H7 (cell line): Measurements from ENCODE around the gene SEMA4D. TPM values are rescaled to one million over a fixed set of nuclear protein-coding genes. Genes with fewer than 3 reads are reported as not detected.
"Not testable (repeated sequence)": the region's sequence is repeated elsewhere in the genome, so short reads cannot be mapped to it uniquely, and the experiment has no call there.

Experiments used
- DNase-seq: peaks from one replicate; pipeline ENCODE4 v3.0.0; 2012
- H3K27me3 ChIP-seq: 2 replicates; pipeline ENCODE4 v1.6.0; 2011; ENCODE audit warnings: mild to moderate bottlenecking, low read length; ENCODE audit not compliant: control insufficient read depth, insufficient read depth
- H3K36me3 ChIP-seq: replicated peaks from 2 replicates; pipeline ENCODE4 v1.5.1; 2011; ENCODE audit warnings: low read length; ENCODE audit not compliant: control insufficient read depth, insufficient read depth
- H3K4me3 ChIP-seq: 2 replicates; pipeline ENCODE4 v1.5.1; 2011; ENCODE audit warnings: low read depth, mild to moderate bottlenecking, control low read depth, low read length, moderate library complexity; ENCODE audit not compliant: insufficient read depth
- total RNA-seq: library from RNA; depleted of rRNA; stranded (reverse); fragments of >200 nt; shearing (Covaris generic); gene quantifications from 2 replicates; pipeline ENCODE4 v1.2.3, GENCODE V29; 2014

SEMA4D gene
- total RNA-seq, 1 experiment from 2014 or later, result 17.0 TPM

DNA sequence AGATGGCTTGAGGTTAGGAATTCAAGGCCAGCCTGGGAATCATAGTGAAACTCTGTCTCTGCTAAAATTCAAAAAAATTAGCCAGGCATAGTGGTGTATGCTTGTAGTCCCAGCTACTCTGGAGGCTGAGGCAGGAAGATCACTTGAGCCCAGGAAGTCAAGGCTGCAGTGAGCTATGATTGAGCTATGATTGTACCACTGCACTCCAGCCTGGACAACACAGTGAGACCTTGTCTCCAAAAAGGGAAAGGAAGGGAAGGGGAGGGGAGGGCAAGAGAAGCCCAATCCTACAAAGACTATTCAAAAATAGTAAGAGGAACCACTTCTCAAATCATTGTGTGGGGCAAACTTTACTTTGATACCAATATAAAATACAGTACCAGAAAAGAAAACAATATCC is 11.2 kb downstream of the SEMA4D start:
- DNase-seq, result no peak
- Histone ChIP-seq H3K4me3 (no peak overlapping the region), H3K36me3 (no peaks in the 10 kb centered on the region), H3K27me3 (no peaks in the 10 kb centered on the region)

DNA sequence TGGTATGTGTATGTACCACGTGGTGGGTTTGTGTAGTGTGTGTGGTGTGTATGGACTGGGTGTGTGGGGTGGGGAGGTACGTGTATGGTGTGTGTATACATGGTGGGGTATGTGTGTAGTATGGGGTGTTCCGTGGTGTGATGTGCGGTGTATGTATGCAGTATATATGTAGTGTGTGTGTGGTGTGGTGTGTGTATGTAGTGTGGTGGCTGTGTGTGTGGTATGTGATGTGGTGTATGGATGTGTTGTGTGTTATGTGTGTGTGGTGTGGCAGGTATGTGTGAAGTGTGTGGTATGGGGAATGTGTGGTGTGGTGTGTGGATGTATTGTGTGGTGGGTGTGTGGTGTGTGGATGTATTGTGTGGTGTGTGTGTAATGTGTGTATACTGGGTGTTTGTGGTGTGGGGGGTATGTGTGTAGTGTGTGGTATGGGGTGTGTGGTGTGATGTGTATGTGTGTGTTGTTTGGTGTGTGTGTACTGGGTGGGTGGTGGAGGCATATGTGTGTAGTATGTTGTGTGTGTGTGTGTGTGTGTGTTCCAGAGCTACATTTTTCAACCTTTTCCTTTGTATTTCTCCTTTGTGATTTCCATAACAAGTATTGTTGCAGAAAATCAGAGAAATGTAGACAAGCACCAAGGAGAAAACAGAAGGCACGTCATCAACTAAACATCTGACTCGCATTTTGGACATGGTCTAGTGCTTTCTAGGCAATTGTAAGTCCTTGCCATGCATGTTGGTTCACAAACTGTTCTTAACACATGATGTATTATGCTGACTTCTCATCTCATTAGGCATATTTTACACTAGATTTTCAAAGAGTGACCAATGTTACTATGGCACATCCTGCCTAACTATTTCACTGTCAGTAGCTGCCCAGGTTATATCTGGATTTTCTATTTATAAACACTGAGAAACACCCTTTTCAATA is 13.2 kb downstream of the SEMA4D start:
- no peaks in the 10 kb centered on the region for H3K27me3 ChIP-seq
- DNase-seq, result no peak
- no peak overlapping the region for H3K4me3 ChIP-seq
- no peaks in the 10 kb centered on the region for H3K36me3 ChIP-seq

DNA sequence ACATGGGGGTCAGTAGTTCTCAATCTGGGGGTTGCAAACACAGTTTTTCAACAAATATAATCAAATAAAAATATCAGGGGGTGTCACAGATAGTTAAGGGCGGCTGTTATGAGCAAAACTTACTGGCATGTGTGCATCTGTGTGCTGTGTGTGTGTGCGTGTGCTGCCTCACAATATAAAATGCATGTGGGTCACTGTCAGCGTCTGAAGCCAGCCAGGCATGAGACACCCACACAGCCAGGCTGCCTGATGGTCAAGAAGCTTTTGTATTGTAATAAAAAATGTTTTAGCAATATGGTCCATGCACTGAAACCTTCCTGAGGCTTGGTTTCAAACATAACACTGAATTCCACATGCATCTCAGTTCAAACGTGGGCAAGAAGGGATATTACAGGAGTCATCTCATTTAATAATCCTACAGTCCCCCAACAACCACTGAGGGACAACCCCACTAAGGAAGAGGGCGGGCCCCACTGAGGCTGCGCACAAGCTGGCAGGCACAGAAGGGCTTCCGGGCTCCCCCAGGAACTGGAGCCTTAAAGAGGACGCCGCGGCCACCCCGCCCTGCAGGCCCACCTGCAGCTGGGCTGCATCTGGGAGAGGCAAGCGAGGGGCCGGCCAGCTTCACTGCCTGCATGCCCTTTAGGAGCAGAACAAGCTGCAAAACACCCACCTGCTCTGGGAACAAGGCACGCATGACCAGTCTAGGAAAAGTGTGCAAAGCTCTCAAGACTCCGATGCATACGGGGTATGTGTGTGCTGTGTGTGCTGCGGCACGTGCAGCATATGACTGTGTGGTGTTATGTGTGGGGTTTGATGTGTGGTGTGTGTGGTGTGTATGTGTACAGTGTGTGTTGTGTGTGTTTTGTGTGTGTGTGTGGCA is 14.1 kb downstream of the SEMA4D start:
- H3K27me3 ChIP-seq, result no peaks in the 10 kb centered on the region
- DNase-seq, result no peak
- no peaks in the 10 kb centered on the region; the same call in 1 of the 2 replicates for H3K36me3 ChIP-seq
- no peak overlapping the region for H3K4me3 ChIP-seq

DNA sequence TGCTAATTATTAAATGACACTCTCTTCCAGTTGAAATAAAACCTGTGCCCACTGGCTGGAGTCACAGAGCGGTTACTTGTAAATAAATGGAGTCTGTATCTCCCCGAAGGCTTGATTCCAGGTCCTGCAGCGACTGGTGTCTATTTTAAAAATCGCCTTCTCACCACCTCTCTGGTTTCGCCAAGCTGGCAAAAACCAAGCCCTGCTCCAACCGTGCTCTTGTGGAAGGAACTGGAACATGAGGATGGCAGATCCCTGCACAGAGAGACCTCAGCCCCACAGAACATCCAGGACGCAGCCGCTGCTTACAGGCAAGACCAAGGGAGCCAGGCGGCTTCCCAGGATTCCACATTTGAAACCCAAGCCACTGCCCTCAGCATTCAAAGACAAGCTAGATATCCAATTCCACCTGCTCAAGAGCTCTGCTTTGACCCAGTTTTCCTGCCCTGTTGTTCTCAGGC is 15.0 kb downstream of the SEMA4D start:
- DNase-seq, result no peak
- H3K4me3 ChIP-seq, result no peak overlapping the region
- no peaks in the 10 kb centered on the region; the same call in 1 of the 2 replicates for H3K36me3 ChIP-seq
- no peaks in the 10 kb centered on the region for H3K27me3 ChIP-seq

GRCh38 chr9:89482056-89482851 is 15.7 kb downstream of the SEMA4D start:
- DNase-seq, result no peak
- no peaks in the 10 kb centered on the region; the same call in 1 of the 2 replicates for H3K36me3 ChIP-seq
- H3K4me3 ChIP-seq, result no peak overlapping the region
- H3K27me3 ChIP-seq, result no peaks in the 10 kb centered on the region

DNA sequence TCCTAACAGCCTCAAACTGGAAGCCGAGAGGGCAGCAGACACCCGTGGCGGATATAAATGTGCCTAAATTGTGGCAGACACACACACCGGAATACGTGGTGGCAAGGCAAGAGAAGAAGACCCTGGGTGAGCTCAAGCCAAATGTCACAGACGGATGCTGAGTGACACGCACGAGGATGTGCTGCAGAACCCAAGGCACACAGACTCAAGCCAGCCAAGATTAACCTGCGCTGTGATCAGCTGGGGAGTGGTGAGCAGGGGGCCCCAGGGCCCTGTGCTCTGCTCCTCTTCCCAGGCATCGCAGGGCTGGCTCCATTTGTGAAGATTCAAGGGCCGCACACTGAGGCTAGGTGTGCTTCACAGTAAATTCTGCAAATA is 16.4 kb downstream of the SEMA4D start:
- no peak for DNase-seq
- Histone ChIP-seq H3K4me3 (no peak overlapping the region), H3K27me3 (no peaks in the 10 kb centered on the region), H3K36me3 (no peaks in the 10 kb centered on the region; the same call in 1 of the 2 replicates)

DNA sequence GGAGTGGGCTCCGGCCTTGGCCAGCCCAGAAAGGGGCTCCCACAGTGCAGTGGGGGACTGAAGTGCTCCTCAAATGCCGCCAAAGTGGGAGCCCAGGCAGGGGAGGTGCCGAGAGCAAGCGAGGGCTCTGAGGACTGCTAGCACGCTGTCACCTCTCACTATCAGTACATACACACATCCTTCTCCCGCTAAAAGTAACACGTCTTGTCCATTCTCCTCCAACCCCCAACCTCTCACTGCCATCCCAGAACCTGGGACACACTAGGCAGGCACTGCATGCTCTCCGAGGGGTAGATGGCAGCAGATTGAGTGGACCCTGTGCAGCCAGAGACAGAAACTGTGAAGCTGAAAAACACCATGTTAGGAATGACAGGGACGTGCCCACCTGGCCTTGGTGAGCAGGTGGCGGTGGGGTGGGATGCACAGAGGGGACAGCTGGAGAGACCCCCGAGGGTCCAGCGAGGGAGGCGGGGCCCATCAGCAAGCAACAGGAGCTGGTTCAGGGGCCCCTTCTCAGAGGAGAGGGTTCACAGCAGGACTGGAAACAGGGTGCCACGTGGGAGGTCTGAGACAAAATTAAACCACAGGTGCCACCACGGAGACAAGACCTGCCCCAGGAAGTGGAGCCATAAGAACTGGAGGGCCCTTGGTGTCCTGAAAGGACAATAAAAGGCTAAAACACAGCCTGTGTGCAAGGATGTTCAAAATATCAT is 16.9 kb downstream of the SEMA4D start:
- H3K4me3 ChIP-seq, result no peak overlapping the region
- no peaks in the 10 kb centered on the region for H3K27me3 ChIP-seq
- H3K36me3 ChIP-seq, result no peaks in the 10 kb centered on the region; the same call in 1 of the 2 replicates
- no peak for DNase-seq

DNA sequence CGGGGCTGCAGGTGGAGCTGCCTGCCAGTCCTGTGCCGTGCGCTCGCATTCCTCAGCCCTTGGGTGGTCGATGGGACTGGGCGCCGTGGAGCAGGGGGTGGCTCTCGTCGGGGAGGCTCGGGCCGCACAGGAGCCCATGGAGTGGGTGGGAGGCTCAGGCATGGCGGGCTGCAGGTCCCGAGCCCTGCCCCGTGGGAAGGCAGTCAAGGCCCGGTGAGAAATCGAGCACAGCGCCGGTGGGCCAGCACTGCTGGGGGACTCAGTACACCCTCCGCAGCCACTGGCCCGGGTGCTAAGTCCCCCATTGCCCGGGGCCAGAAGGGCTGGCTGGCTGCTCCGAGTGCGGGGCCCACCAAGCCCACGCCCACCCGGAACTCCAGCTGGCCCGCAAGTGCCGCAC is 17.5 kb downstream of the SEMA4D start:
- not testable (repeated sequence) for H3K27me3 ChIP-seq, H3K36me3 ChIP-seq, DNase-seq, H3K4me3 ChIP-seq

DNA sequence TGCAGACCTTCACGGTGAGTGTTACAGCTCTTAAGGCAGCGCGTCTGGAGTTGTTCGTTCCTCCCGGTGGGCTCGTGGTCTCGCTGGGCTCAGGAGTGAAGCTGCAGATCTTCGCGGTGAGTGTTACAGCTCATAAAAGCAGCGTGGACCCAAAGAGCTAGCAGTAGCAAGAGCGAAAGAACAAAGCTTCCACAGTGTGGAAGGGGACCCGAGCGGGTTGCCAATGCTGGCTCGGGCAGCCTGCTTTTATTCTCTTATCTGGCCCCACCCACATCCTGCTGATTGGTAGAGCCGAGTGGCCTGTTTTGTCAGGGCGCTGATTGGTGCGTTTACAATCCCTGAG is 18.3 kb downstream of the SEMA4D start:
- not testable (repeated sequence) for DNase-seq, H3K4me3 ChIP-seq, H3K36me3 ChIP-seq, H3K27me3 ChIP-seq

DNA sequence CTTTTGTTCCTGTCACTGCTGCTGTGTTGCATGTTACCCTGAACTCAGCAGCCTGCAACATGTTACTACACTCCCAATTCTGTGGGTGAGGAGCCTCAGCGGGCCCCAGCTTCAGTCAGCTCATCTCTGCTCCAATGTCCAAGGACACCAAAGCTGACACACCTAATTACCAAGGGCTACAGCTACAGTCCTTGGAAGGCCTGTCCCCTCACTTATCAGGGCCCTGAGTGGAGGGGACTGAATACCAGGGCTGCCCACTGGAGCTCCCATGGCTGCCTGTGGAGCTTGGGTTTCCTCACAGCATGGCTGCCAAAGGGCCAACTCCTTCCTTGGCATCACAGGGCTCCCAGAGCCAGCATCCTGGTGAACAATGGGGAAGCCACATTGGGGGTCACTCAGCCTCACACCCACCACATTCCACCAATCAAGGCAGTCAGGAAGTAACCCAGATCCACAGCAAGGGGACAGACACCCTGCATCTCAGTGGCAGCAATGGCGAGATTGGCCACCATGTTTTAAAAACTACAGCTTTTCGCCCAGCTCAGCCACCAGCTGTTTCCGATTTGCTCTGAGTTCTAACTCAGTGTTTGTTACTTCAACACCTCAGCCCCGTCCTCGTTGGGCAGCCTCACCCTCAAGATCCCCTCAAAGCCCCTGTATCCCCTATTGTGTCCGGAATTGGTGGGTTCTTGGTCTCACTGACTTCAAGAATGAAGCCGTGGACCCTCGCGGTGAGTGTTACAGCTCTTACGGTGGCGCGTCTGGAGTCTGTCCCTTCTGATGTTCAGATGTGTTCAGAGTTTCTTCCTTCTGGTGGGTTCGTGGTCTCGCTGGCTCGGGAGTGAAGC is 18.9 kb downstream of the SEMA4D start:
- no peak for DNase-seq
- no peak overlapping the region for H3K4me3 ChIP-seq
- no peaks in the 10 kb centered on the region; the same call in 1 of the 2 replicates for H3K36me3 ChIP-seq

DNA sequence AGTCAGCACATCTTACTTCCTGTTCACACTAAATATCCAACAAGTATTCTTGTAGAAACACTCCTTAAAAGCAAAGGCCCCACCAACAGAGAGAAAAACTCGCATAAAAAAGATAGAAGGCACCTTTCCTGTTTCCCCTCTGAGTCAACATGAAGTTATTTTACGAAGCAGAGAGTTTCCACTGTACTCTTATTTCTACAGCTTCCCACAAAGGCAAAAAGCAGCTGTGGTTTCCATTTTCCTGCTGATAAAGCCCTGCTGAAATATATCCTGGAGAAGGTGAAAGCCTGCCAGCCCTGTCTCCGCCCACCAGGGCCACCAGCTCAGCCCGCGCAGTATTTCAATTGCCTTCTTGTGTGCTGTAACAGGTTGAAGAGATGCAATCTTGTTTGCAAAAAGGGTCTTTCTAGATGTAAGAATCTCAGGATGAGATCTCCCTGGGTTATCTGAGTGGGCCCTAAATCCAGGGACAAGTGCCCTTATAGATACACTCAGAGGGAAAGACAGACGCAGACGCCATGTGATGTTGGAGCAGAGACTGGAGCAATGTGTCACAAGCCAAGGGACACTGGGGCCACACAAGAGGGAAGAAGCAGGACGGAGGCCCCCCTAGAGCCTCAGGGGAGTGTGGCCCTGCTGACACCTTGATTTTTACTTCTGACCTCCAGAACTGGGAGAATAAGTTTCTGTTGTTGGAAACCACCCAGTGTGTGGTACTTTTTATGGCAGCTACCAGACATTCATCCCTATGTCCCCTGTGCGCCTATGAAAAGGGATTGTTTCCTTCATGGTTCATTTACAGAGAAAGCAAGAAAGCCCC is 19.9 kb downstream of the SEMA4D start:
- Histone ChIP-seq H3K27me3 (no peaks in the 10 kb centered on the region), H3K4me3 (no peak overlapping the region), H3K36me3 (no peaks in the 10 kb centered on the region; the same call in 1 of the 2 replicates)
- DNase-seq, result peak; percentile 48

More for the DNA sequence above, 18.9 kb downstream of the SEMA4D start:
- H3K27me3 ChIP-seq, result no peaks in the 10 kb centered on the region

- H3K36me3 ChIP-seq, result no peaks in the 10 kb centered on the region; the same call in 1 of the 2 replicates
- no peak overlapping the region for H3K4me3 ChIP-seq
- DNase-seq, result no peak
- no peaks in the 10 kb centered on the region for H3K27me3 ChIP-seq
These were observed 20.5 kb downstream of the SEMA4D start for GRCh38 chr9:89477384-89477783.
